Measurements from ENCODE around the gene KCNE2.
A peak's percentile ranks its signal among the peaks of the same experiment; 100 is the strongest.

Gene KCNE2

GRCh38 chr21:34342476-34342875 lies 21.3 kb upstream of the KCNE2 start:
- in situ Hi-C loops (cut with HindIII; ENCODE audit: low pct_unique_long_range_greater_than_20kb, low sequenced_read_pairs) = no loop called here
- TF ChIP-seq JUND (IDR thresholded peaks at IDR 0.05; ENCODE audit: low read depth) = no peak
- DNase-seq (ENCODE audit: low read depth in 1 of 2, low spot score in 1 of 2) = no peak

DNA sequence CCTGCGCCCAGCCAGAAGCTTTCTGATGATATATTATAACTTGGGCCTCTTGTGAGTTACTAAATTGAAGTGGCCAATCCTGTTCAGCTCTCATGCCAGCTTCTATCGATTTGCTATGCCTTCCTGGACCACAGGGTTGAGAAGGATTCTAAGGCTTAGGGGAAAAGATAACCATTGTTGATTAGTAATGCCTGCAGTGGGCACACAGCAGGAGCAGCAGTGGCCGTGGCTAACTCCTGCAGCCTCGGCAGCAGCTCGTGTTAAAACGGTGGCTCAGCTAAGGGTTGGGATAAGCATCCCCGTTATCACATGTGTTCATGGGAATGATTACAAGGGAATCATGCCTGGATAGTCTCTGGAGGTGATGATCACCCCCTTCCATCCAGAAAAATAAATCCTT lies 20.5 kb upstream of the KCNE2 start:
- no peak for DNase-seq (ENCODE audit: low read depth in 1 of 2, low spot score in 1 of 2)
- no peak for TF ChIP-seq JUND (IDR thresholded peaks at IDR 0.05; ENCODE audit: low read depth)
- in situ Hi-C loops (cut with HindIII; ENCODE audit: low pct_unique_long_range_greater_than_20kb, low sequenced_read_pairs) = no loop called here

DNA sequence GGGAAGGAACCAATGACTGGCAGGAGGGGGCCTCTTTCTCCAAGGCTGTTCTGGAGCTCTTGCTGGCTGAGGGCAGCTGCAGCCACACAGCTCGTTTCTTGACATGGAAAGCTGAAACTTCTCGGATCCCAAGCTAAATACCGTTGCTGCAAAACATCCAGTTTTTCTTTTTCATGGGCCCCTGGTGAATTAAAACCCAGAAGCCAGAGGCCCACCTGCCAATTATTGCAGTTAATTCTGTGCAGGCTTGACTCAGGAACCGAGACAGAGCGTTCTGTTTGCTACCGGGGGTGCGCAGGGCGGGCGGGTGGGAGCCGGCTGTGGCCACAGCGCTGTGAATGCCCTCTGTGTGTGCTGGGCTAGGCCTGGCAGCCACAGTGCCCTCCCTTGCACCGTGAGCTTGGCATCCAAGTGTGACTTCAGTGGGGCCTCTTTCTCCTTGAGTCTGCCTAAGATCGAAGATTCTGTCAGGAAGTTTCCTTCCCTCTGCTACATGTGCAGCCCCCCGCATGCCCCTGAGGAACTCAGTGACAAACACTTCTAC lies 19.9 kb upstream of the KCNE2 start:
- TF ChIP-seq JUND (IDR thresholded peaks at IDR 0.05; ENCODE audit: low read depth) = no peak
- in situ Hi-C loops (cut with HindIII; ENCODE audit: low pct_unique_long_range_greater_than_20kb, low sequenced_read_pairs) = no loop called here
- no peak for DNase-seq (ENCODE audit: low read depth in 1 of 2, low spot score in 1 of 2)

DNA sequence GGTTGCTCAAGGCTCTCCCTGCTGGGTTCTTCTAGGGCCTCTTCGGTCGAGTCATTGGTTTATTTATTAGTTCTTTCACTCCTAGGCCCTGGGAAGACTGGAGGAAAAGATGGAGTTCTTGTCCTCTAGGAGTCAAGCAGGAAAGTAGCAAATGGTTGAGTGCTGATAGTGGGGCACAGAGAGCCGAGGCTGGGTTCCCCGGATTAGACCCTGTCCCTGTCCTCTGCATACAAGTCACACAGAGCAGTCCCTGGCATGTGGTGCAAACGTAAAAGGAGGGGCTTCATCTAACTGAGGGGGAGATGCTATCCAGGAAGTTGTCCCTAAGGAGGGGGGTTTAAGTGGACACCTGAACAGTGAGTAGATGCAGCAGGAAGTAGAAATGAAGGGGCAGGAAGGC lies 19.2 kb upstream of the KCNE2 start:
- in situ Hi-C loops (cut with HindIII; ENCODE audit: low pct_unique_long_range_greater_than_20kb, low sequenced_read_pairs) = no loop called here
- TF ChIP-seq JUND (IDR thresholded peaks at IDR 0.05; ENCODE audit: low read depth) = no peak
- DNase-seq (ENCODE audit: low read depth in 1 of 2, low spot score in 1 of 2) = no peak

DNA sequence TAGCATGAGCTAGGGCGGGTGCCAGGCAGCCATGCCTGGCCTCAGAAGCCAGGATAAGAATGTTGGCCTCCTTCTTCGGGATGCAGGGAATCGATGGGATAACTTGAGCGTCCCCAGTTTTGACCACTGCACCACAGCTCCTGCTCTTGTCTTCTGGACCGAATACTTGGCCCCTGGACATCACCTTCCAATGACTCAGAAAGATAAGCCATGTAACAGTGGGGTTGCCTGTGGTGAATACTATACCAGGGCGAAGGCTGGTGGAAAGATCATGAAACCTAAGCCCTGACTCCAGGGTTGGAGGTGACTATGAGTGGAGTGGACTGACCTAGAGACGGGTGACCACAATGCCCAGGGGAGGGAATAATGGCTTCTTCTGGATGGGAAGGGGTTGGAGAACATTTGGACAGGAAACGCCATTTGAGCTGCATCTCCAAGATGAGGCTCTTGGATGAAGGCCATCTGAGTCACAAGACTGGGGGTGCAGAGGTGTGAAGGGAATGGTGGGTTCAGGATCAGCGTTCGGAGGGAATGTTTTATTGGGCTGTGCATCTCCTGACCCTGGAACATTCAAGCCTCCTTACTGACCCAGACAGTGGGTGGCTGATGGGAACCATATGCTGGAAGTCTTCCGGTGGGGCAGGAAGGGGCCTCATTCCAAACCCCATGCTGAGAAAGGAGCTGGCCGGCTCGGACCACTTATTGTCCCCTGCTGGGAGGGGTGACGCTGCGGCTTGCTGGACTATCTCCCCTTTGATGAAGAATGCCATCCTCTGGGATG lies 18.5 kb upstream of the KCNE2 start:
- in situ Hi-C loops (cut with HindIII; ENCODE audit: low pct_unique_long_range_greater_than_20kb, low sequenced_read_pairs) = no loop called here
- TF ChIP-seq JUND (IDR thresholded peaks at IDR 0.05; ENCODE audit: low read depth) = no peak
- DNase-seq (ENCODE audit: low read depth in 1 of 2, low spot score in 1 of 2) = no peak

- no peak for TF ChIP-seq JUND (IDR thresholded peaks at IDR 0.05; ENCODE audit: low read depth)
- DNase-seq (ENCODE audit: low read depth in 1 of 2, low spot score in 1 of 2) = no peak
- in situ Hi-C loops (cut with HindIII; ENCODE audit: low pct_unique_long_range_greater_than_20kb, low sequenced_read_pairs) = no loop called here
Measured at GRCh38 chr21:34345892-34346291, 17.9 kb upstream of the KCNE2 start.

- TF ChIP-seq JUND (IDR thresholded peaks at IDR 0.05; ENCODE audit: low read depth) = no peak
- in situ Hi-C loops (cut with HindIII; ENCODE audit: low pct_unique_long_range_greater_than_20kb, low sequenced_read_pairs) = no loop called here
- no peak for DNase-seq (ENCODE audit: low read depth in 1 of 2, low spot score in 1 of 2)
Measured at GRCh38 chr21:34348890-34349519, 14.8 kb upstream of the KCNE2 start.

DNA sequence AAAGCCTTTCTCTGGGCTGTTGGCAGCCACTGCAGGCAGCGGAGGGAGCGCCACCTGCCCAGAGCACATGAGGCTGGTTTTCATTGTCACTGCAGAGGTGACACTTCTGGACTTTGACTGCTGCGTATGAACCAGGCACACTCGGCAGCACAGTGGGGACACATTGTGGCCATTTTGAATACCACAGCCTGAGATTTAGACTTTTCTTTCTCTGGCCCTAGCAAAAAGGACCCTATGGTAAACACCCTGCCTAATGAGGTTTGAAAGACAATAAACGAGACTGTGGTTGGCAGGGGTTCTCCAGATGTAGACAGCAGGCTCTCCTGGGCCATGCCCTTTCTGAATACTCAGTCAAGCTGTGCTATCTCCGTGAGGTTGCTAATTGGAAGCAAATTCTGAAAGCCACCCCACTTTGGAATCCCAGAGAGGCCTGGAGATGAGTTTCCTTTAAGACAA lies 12.0 kb upstream of the KCNE2 start:
- peak; percentile 68 to 87 for DNase-seq (ENCODE audit: low read depth in 1 of 2, low spot score in 1 of 2)
- in situ Hi-C loops (cut with HindIII; ENCODE audit: low pct_unique_long_range_greater_than_20kb, low sequenced_read_pairs) = no loop called here
- TF ChIP-seq JUND (IDR thresholded peaks at IDR 0.05; ENCODE audit: low read depth) = no peak

DNA sequence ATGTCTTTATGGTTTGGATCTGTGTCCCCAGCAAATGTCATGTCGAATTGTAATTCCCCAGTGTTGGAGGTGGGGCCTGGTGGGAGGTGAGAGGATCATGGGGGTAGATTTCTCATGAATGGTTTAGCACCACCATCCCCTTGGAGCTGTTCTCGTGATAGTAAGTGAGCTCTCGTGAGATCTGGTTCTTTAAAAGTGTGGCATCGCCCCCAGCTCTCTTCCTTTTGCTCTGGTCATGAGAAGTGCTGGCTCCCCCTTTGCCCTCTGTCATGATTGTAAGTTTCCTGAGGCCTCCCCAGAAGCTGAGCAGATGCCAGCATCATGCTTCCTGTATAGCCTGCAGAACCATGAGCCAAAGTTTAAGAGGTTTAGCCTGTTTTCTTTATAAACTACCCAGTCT lies 11.2 kb upstream of the KCNE2 start:
- TF ChIP-seq JUND (IDR thresholded peaks at IDR 0.05; ENCODE audit: low read depth) = no peak
- in situ Hi-C loops (cut with HindIII; ENCODE audit: low pct_unique_long_range_greater_than_20kb, low sequenced_read_pairs) = no loop called here
- DNase-seq (ENCODE audit: low read depth in 1 of 2, low spot score in 1 of 2) = no peak

GRCh38 chr21:34353182-34353581 lies 10.6 kb upstream of the KCNE2 start:
- no peak for DNase-seq (ENCODE audit: low read depth in 1 of 2, low spot score in 1 of 2)
- in situ Hi-C loops (cut with HindIII; ENCODE audit: low pct_unique_long_range_greater_than_20kb, low sequenced_read_pairs) = no loop called here

GRCh38 chr21:34354836-34355235 lies 9.0 kb upstream of the KCNE2 start:
- in situ Hi-C loops (cut with HindIII; ENCODE audit: low pct_unique_long_range_greater_than_20kb, low sequenced_read_pairs) = no loop called here
- no peak for TF ChIP-seq JUND (IDR thresholded peaks at IDR 0.05; ENCODE audit: low read depth)
- no peak for DNase-seq (ENCODE audit: low read depth in 1 of 2, low spot score in 1 of 2)

More at GRCh38 chr21:34353182-34353581, 10.6 kb upstream of the KCNE2 start:
- TF ChIP-seq JUND (IDR thresholded peaks at IDR 0.05; ENCODE audit: low read depth) = no peak

GRCh38 chr21:34355570-34355969 lies 8.2 kb upstream of the KCNE2 start:
- no peak for TF ChIP-seq JUND (IDR thresholded peaks at IDR 0.05; ENCODE audit: low read depth)
- DNase-seq (ENCODE audit: low read depth in 1 of 2, low spot score in 1 of 2) = no peak
- in situ Hi-C loops (cut with HindIII; ENCODE audit: low pct_unique_long_range_greater_than_20kb, low sequenced_read_pairs) = no loop called here

- no peak for TF ChIP-seq JUND (IDR thresholded peaks at IDR 0.05; ENCODE audit: low read depth)
- in situ Hi-C loops (cut with HindIII; ENCODE audit: low pct_unique_long_range_greater_than_20kb, low sequenced_read_pairs) = no loop called here
- DNase-seq (ENCODE audit: low read depth in 1 of 2, low spot score in 1 of 2) = no peak
Measured at GRCh38 chr21:34357889-34358288, 5.9 kb upstream of the KCNE2 start.

Data from T47D (cell line).